IMR-90 (cell line): ENCODE measurements around the gene EXTL2. TPM values are rescaled to one million over a fixed set of nuclear protein-coding genes. Genes with fewer than 3 reads are reported as not detected.

ENCODE experiments used
- ATAC-seq: fragments of 200-7000 bp; cut with Tn5 transposase; 2 replicates; pipeline ENCODE4 v1.9.1; 2020; ENCODE audit warnings: low read depth, mild to moderate bottlenecking, moderate library complexity
- BruUV-seq: library from RNA; stranded (reverse); fragments of 400-500 nt; replicated peaks from 2 replicates; lab custom pipeline; 2021; lab: Mats Ljungman, UMichigan
- CTCF ChIA-PET: fragments of 300-600 bp; formaldehyde crosslinking; extraction: SDS; loops from one replicate; lab custom pipeline; 2021; ENCODE audit warnings: antibody characterized with exemption; lab: Yijun Ruan, JAX
- POLR2A ChIA-PET: fragments of 300-600 bp; sonication (Branson Sonifier 250); formaldehyde crosslinking; loops from one replicate; lab custom pipeline; 2022; ENCODE audit warnings: antibody characterized with exemption; ENCODE audit not compliant: unreplicated experiment; lab: Charles Lee
- DNase-seq: peaks from one replicate; pipeline ENCODE4 v3.0.0; 2013
- H2AFZ ChIP-seq: replicated peaks from 2 replicates; pipeline ENCODE3; 2013; ENCODE audit warnings: low read length, mild to moderate bottlenecking; ENCODE audit not compliant: poor library complexity
- H2AK5ac ChIP-seq: 2 replicates; pipeline ENCODE4 v1.6.1; 2013; ENCODE audit warnings: low read depth, low read length, inconsistent platforms
- H2AK9ac ChIP-seq: replicated peaks from 2 replicates; pipeline ENCODE3; 2013; ENCODE audit warnings: mild to moderate bottlenecking, low read depth, low read length, moderate library complexity; ENCODE audit not compliant: poor library complexity
- H2BK120ac ChIP-seq: 2 replicates; pipeline ENCODE4 v1.6.1; 2013; ENCODE audit warnings: low read depth, low read length, inconsistent platforms
- H2BK15ac ChIP-seq: 3 replicates; pipeline ENCODE4 v1.6.1; 2013; ENCODE audit warnings: low read depth, low read length, inconsistent platforms
- H2BK20ac ChIP-seq: 2 replicates; pipeline ENCODE4 v1.6.1; 2013; ENCODE audit warnings: low read depth, mild to moderate bottlenecking, inconsistent platforms, low read length, moderate library complexity
- H2BK5ac ChIP-seq: 2 replicates; pipeline ENCODE4 v1.6.1; 2013; ENCODE audit warnings: mild to moderate bottlenecking, low read depth, low read length, inconsistent platforms; ENCODE audit not compliant: poor library complexity, severe bottlenecking
- H3K14ac ChIP-seq: replicated peaks from 2 replicates; pipeline ENCODE4 v1.6.1; 2013; ENCODE audit warnings: low read depth, low read length, inconsistent platforms
- H3K18ac ChIP-seq: 2 replicates; pipeline ENCODE4 v1.6.1; 2013; ENCODE audit warnings: low read depth, low read length, control low read depth
- H3K23ac ChIP-seq: 2 replicates; pipeline ENCODE4 v1.6.1; 2013; ENCODE audit warnings: low read depth, low read length, inconsistent platforms
- H3K27ac ChIP-seq: 2 replicates; pipeline ENCODE4 v1.5.1; 2013; ENCODE audit warnings: mild to moderate bottlenecking, control low read depth, low read length; ENCODE audit not compliant: insufficient read depth
- H3K27me3 ChIP-seq: 2 replicates; pipeline ENCODE4 v1.6.1; 2013; ENCODE audit warnings: low read length; ENCODE audit not compliant: control insufficient read depth, insufficient read depth
- H3K36me3 ChIP-seq: 2 replicates; pipeline ENCODE4 v1.6.1; 2013; ENCODE audit warnings: low read length, mixed read lengths; ENCODE audit not compliant: control insufficient read depth, insufficient read depth
- H3K4ac ChIP-seq: 2 replicates; pipeline ENCODE4 v1.6.1; 2013; ENCODE audit warnings: low read depth, low read length, inconsistent platforms
- H3K4me1 ChIP-seq: 2 replicates; pipeline ENCODE4 v1.6.1; 2013; ENCODE audit warnings: low read length, mixed read lengths; ENCODE audit not compliant: control insufficient read depth, insufficient read depth
- H3K4me2 ChIP-seq: 2 replicates; pipeline ENCODE4 v1.6.1; 2013; ENCODE audit warnings: low read depth, mild to moderate bottlenecking, control low read depth, low read length, moderate library complexity
- H3K4me3 ChIP-seq: 2 replicates; pipeline ENCODE4 v1.5.1; 2013; ENCODE audit warnings: low read depth, mild to moderate bottlenecking, control low read depth, low read length, moderate library complexity; ENCODE audit not compliant: insufficient read depth
- H3K56ac ChIP-seq: 2 replicates; pipeline ENCODE4 v1.6.1; 2013; ENCODE audit warnings: low read length, inconsistent platforms; ENCODE audit not compliant: insufficient read depth; ENCODE audit errors: extremely low read depth
- H3K79me1 ChIP-seq, 2 experiments: 2 replicates each; pipeline ENCODE4 v1.6.1; 2013; ENCODE audit warnings: low read length in 2 of 2, inconsistent platforms in 1 of 2, low read depth in 1 of 2
- H3K9ac ChIP-seq: 2 replicates; pipeline ENCODE4 v1.6.1; 2013; ENCODE audit warnings: low read depth, low read length, control low read depth
- H3K9me1 ChIP-seq: 2 replicates; pipeline ENCODE4 v1.6.1; 2013; ENCODE audit warnings: low read length, inconsistent platforms; ENCODE audit not compliant: insufficient read depth
- H3K9me3 ChIP-seq: 2 replicates; pipeline ENCODE4 v1.6.1; 2013; ENCODE audit warnings: low read length; ENCODE audit not compliant: control insufficient read depth, insufficient read depth
- H4K20me1 ChIP-seq: 2 replicates; pipeline ENCODE4 v1.6.1; 2013; ENCODE audit warnings: low read length, inconsistent platforms; ENCODE audit not compliant: insufficient read depth
- H4K5ac ChIP-seq: 2 replicates; pipeline ENCODE4 v1.6.1; 2013; ENCODE audit warnings: mild to moderate bottlenecking, low read depth, low read length, control low read depth
- H4K8ac ChIP-seq, 2 experiments: 2 replicates each; pipeline ENCODE4 v1.6.1; 2013; ENCODE audit warnings: low read depth in 2 of 2, low read length in 2 of 2, control low read depth in 1 of 2, inconsistent platforms in 1 of 2
- H4K91ac ChIP-seq: 2 replicates; pipeline ENCODE4 v1.6.1; 2013; ENCODE audit warnings: low read depth, low read length, inconsistent platforms; ENCODE audit not compliant: insufficient read depth
- CEBPB ChIP-seq: IDR thresholded peaks from 2 replicates; pipeline ENCODE4 v1.6.1; 2012; ENCODE audit warnings: low read depth, low read length, improper control_type of control experiment
- NFE2L2 ChIP-seq: fragments of 150-350 bp; IDR thresholded peaks from 2 replicates; pipeline ENCODE4 v1.6.1; 2016; ENCODE audit warnings: low read depth, mild to moderate bottlenecking, low read length
- dilution Hi-C: fragments of 300-500 bp; cut with HindIII; formaldehyde crosslinking; loops from one replicate; pipeline ENCODE4 v1.14.3; 2018; ENCODE audit warnings: low sequenced_read_pairs; ENCODE audit not compliant: unreplicated experiment
- in situ Hi-C: fragments of 300-500 bp; cut with MboI; formaldehyde crosslinking; loops from 3 replicates; pipeline ENCODE4 v1.14.3; 2019; ENCODE audit warnings: low sequenced_read_pairs, inconsistent platforms, mixed read lengths
- intact Hi-C: fragments of 100-400 bp; cut with micrococcal nuclease; formaldehyde crosslinking; loops from 2 replicates; pipeline ENCODE4 v1.10.0; 2022
- polyA plus RNA-seq, 3 experiments: library from polyadenylated mRNA; depleted of rRNA; stranded (reverse); fragments of >200 nt; gene quantifications; 2 replicates each; pipeline ENCODE4 v1.2.3, GENCODE V29; 2012; ENCODE audit warnings: low replicate concordance in 1 of 3
- total RNA-seq: library from RNA; depleted of rRNA; stranded (reverse); fragments of >200 nt; gene quantifications from 2 replicates; pipeline ENCODE4 v1.2.3, GENCODE V29; 2012

EXTL2 gene
- total and polyA plus RNA-seq, 2 of the 4 experiments (the other 2 are of a cell fraction): 24.9 to 27.6 TPM

DNA sequence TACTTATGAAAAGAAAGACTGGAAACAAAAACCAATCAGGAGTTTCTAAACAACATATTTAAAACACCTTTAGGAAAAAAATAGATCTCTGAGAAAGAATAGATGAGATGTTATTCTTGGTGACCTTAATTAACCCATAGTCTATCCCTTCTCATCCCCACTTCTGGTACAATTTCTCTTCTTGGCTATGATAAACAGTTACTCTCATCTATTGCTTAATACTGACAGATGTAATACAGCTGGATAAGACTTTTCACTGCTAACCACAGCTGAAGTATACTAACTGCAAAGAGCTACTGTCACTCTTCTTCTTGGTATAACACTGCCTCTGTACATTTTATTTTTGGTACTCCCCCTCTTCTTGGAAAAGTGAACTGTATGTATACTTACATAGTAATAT is 15.2 kb downstream of the EXTL2 start:
- DNase-seq (no peak), ATAC-seq (no peak)
- Histone ChIP-seq H2AK9ac (no peak overlapping the region), H3K27ac (no peak overlapping the region), H3K4me3 (no peak overlapping the region), H2AFZ (no peak overlapping the region), H3K18ac (no peak overlapping the region), H4K20me1 (no peaks in the 10 kb centered on the region), H4K5ac (no peak overlapping the region), H2BK20ac (no peak overlapping the region), H2BK15ac (no peak overlapping the region), H2BK5ac (no peak overlapping the region), H3K14ac (no peak overlapping the region), H3K36me3 (peaks cover 4% of the 10 kb centered on the region), H3K9ac (no peak overlapping the region), H3K56ac (no peak overlapping the region), H3K4me2 (no peak overlapping the region), H3K27me3 (no peaks in the 10 kb centered on the region), H4K8ac (no peak overlapping the region), H3K4ac (no peak overlapping the region), H3K79me1 (peaks cover 0 to 3% of the 10 kb centered on the region in 2 experiments; a peak in 2 of 4 replicates), H2BK120ac (no peak overlapping the region), H3K23ac (no peak overlapping the region), H2AK5ac (no peak overlapping the region), H4K91ac (no peak overlapping the region), H3K9me1 (no peaks in the 10 kb centered on the region; the same call in 1 of the 2 replicates), H3K4me1 (no peaks in the 10 kb centered on the region), H3K9me3 (peaks cover 2% of the 10 kb centered on the region)
- dilution Hi-C loops (loop anchor here (25.0 kb wide), 1 partner anchor 417 kb away; no protein-coding TSS in a partner anchor), intact Hi-C loops (no loop called here), in situ Hi-C loops (loop anchor here (25.0 kb wide), 1 partner anchor 617 kb away; the partner anchor contains the start of gene RTCA)
- no TSS peak for BruUV-seq
- ChIA-PET POLR2A (no interaction called here), CTCF (interaction anchor here (1.5 kb wide), 1 partner anchor 15 kb away, joined by 3 read pairs; the partner anchor contains the start of gene EXTL2)
- TF ChIP-seq NFE2L2 (no peak), CEBPB (0 out of 2 replicates have a peak, but pooled peaks have one; percentile 30)
